ENCODE results near the gene SLAMF6. TPM values are rescaled to one million over a fixed set of nuclear protein-coding genes. Genes with fewer than 3 reads are reported as not detected.

Gene SLAMF6
- total and polyA plus RNA-seq, 9 donors, result 0.13 to 4.2 (median 0.47) TPM; not detected in 1

GRCh38 chr1:160541622-160542302, 18.7 kb upstream of the SLAMF6 start:
- TF ChIP-seq POLR2A (IDR thresholded peaks at IDR 0.05) (no peak), CTCF (IDR thresholded peaks at IDR 0.05) (no peak), EP300 (IDR thresholded peaks at IDR 0.05) (no peak)
- Histone ChIP-seq H3K27ac (no peak overlapping the region), H3K4me1 (ENCODE audit: insufficient read depth) (no peaks in the 10 kb centered on the region), H3K4me3 (no peak overlapping the region), H3K36me3 (no peaks in the 10 kb centered on the region), H3K27me3 (no peaks in the 10 kb centered on the region), H3K9me3 (no peaks in the 10 kb centered on the region)
- intact Hi-C loops (cut with DNase I), result no loop called here
- no peak for DNase-seq
- WGBS, 3 donors, result 63 to 82% (median 82%) methylated on average over 1 of the region's 1 CpG

- intact Hi-C loops (cut with DNase I), result no loop called here
- H3K27me3 ChIP-seq, result no peaks in the 10 kb centered on the region
- no peak overlapping the region for H3K27ac ChIP-seq
- H3K36me3 ChIP-seq, result no peaks in the 10 kb centered on the region
- no peaks in the 10 kb centered on the region for H3K9me3 ChIP-seq
- TF ChIP-seq CTCF (IDR thresholded peaks at IDR 0.05) (no peak), EP300 (IDR thresholded peaks at IDR 0.05) (no peak), POLR2A (IDR thresholded peaks at IDR 0.05) (no peak)
- no peaks in the 10 kb centered on the region for H3K4me1 ChIP-seq (ENCODE audit: insufficient read depth)
- H3K4me3 ChIP-seq, result no peak overlapping the region
- no peak for DNase-seq
Measured at GRCh38 chr1:160540859-160541233, 17.8 kb upstream of the SLAMF6 start.

GRCh38 chr1:160539990-160540858, 17.2 kb upstream of the SLAMF6 start:
- intact Hi-C loops (cut with DNase I), result no loop called here
- Histone ChIP-seq H3K4me1 (ENCODE audit: insufficient read depth) (no peaks in the 10 kb centered on the region), H3K27ac (no peak overlapping the region)

GRCh38 chr1:160539684-160539989, 16.6 kb upstream of the SLAMF6 start:
- H3K27ac ChIP-seq, result no peak overlapping the region
- 82 to 89% (median 84%) methylated on average over 6 of the region's 6 CpGs for WGBS, 3 donors
- TF ChIP-seq POLR2A (IDR thresholded peaks at IDR 0.05) (no peak), CTCF (IDR thresholded peaks at IDR 0.05) (no peak), EP300 (IDR thresholded peaks at IDR 0.05) (no peak)
- H3K4me1 ChIP-seq (ENCODE audit: insufficient read depth), result no peaks in the 10 kb centered on the region
- no peak for DNase-seq
- no peaks in the 10 kb centered on the region for H3K9me3 ChIP-seq
- no peaks in the 10 kb centered on the region for H3K27me3 ChIP-seq
- intact Hi-C loops (cut with DNase I), result no loop called here
- H3K4me3 ChIP-seq, result no peak overlapping the region
- H3K36me3 ChIP-seq, result no peaks in the 10 kb centered on the region

More at GRCh38 chr1:160539990-160540858, 17.2 kb upstream of the SLAMF6 start:
- no peak for DNase-seq
- Histone ChIP-seq H3K27me3 (no peaks in the 10 kb centered on the region), H3K4me3 (no peak overlapping the region), H3K9me3 (no peaks in the 10 kb centered on the region), H3K36me3 (no peaks in the 10 kb centered on the region)
- TF ChIP-seq EP300 (IDR thresholded peaks at IDR 0.05) (no peak), POLR2A (IDR thresholded peaks at IDR 0.05) (no peak), CTCF (IDR thresholded peaks at IDR 0.05) (no peak)
- 15 to 22% (median 22%) methylated on average over 8 of the region's 8 CpGs for WGBS, 3 donors

All from ovary (tissue), 9 donors.